ENCODE data around the gene ANK3.
"Not testable (repeated sequence)": the region's sequence is repeated elsewhere in the genome, so short reads cannot be mapped to it uniquely, and the experiment has no call there.

Gene ANK3

GRCh38 chr10:60299961-60300883 lies 89.5 kb downstream of the ANK3 start:
- Histone ChIP-seq H3K27ac (ENCODE audit: low read depth, low read length) (no peak overlapping the region), H3K4me1 (ENCODE audit: control insufficient read depth in 5 of 5, insufficient read depth in 5 of 5, low read length in 5 of 5) (peaks cover 0 to 7% (median 0%) of the 10 kb centered on the region in 5 donors), H3K4me3 (ENCODE audit: low read depth in 1 of 5, low read length in 5 of 5) (no peak overlapping the region), H3K36me3 (ENCODE audit: control insufficient read depth in 5 of 5, insufficient read depth in 5 of 5, low read length in 5 of 5) (no peaks in the 10 kb centered on the region), H3K9me3 (ENCODE audit: control insufficient read depth in 5 of 5, low read length in 5 of 5) (no peaks in the 10 kb centered on the region), H3K9ac (ENCODE audit: low read length in 5 of 5) (no peak overlapping the region), H3K27me3 (ENCODE audit: control insufficient read depth in 5 of 5, insufficient read depth in 4 of 5, low read length in 5 of 5) (no peaks in the 10 kb centered on the region)

GRCh38 chr10:60299390-60299778 lies 90.3 kb downstream of the ANK3 start:
- Histone ChIP-seq H3K9me3 (ENCODE audit: control insufficient read depth in 5 of 5, low read length in 5 of 5) (no peaks in the 10 kb centered on the region), H3K4me1 (ENCODE audit: control insufficient read depth in 5 of 5, insufficient read depth in 5 of 5, low read length in 5 of 5) (peaks cover 0 to 7% (median 0%) of the 10 kb centered on the region in 5 donors), H3K9ac (ENCODE audit: low read length in 5 of 5) (no peak overlapping the region), H3K27me3 (ENCODE audit: control insufficient read depth in 5 of 5, insufficient read depth in 4 of 5, low read length in 5 of 5) (no peaks in the 10 kb centered on the region), H3K36me3 (ENCODE audit: control insufficient read depth in 5 of 5, insufficient read depth in 5 of 5, low read length in 5 of 5) (no peaks in the 10 kb centered on the region), H3K4me3 (ENCODE audit: low read depth in 1 of 5, low read length in 5 of 5) (no peak overlapping the region), H3K27ac (ENCODE audit: low read depth, low read length) (no peak overlapping the region)

GRCh38 chr10:60298408-60299389 lies 91.0 kb downstream of the ANK3 start:
- Histone ChIP-seq H3K4me3 (ENCODE audit: low read depth in 1 of 5, low read length in 5 of 5) (no peak overlapping the region), H3K9ac (ENCODE audit: low read length in 5 of 5) (no peak overlapping the region), H3K36me3 (ENCODE audit: control insufficient read depth in 5 of 5, insufficient read depth in 5 of 5, low read length in 5 of 5) (no peaks in the 10 kb centered on the region), H3K9me3 (ENCODE audit: control insufficient read depth in 5 of 5, low read length in 5 of 5) (no peaks in the 10 kb centered on the region), H3K4me1 (ENCODE audit: control insufficient read depth in 5 of 5, insufficient read depth in 5 of 5, low read length in 5 of 5) (peaks cover 0 to 7% (median 0%) of the 10 kb centered on the region in 5 donors), H3K27ac (ENCODE audit: low read depth, low read length) (no peak overlapping the region), H3K27me3 (ENCODE audit: control insufficient read depth in 5 of 5, insufficient read depth in 4 of 5, low read length in 5 of 5) (no peaks in the 10 kb centered on the region)

- Histone ChIP-seq H3K9ac (ENCODE audit: low read length in 5 of 5) (no peak overlapping the region), H3K27ac (ENCODE audit: low read depth, low read length) (no peak overlapping the region), H3K9me3 (ENCODE audit: control insufficient read depth in 5 of 5, low read length in 5 of 5) (no peaks in the 10 kb centered on the region), H3K36me3 (ENCODE audit: control insufficient read depth in 5 of 5, insufficient read depth in 5 of 5, low read length in 5 of 5) (no peaks in the 10 kb centered on the region), H3K4me1 (ENCODE audit: control insufficient read depth in 5 of 5, insufficient read depth in 5 of 5, low read length in 5 of 5) (peaks cover 0 to 7% (median 0%) of the 10 kb centered on the region in 5 donors), H3K27me3 (ENCODE audit: control insufficient read depth in 5 of 5, insufficient read depth in 4 of 5, low read length in 5 of 5) (no peaks in the 10 kb centered on the region), H3K4me3 (ENCODE audit: low read depth in 1 of 5, low read length in 5 of 5) (no peak overlapping the region)
These were observed 93.6 kb downstream of the ANK3 start for GRCh38 chr10:60296073-60296472.

- peaks cover 0 to 5% (median 0%) of the 10 kb centered on the region in 5 donors for H3K4me1 ChIP-seq (ENCODE audit: control insufficient read depth in 5 of 5, insufficient read depth in 5 of 5, low read length in 5 of 5)
- H3K9me3 ChIP-seq (ENCODE audit: control insufficient read depth in 5 of 5, low read length in 5 of 5), result no peaks in the 10 kb centered on the region
- no peak overlapping the region for H3K27ac ChIP-seq (ENCODE audit: low read depth, low read length)
- H3K4me3 ChIP-seq (ENCODE audit: low read depth in 1 of 5, low read length in 5 of 5), result no peak overlapping the region
- no peaks in the 10 kb centered on the region for H3K36me3 ChIP-seq (ENCODE audit: control insufficient read depth in 5 of 5, insufficient read depth in 5 of 5, low read length in 5 of 5)
- H3K9ac ChIP-seq (ENCODE audit: low read length in 5 of 5), result no peak overlapping the region
- H3K27me3 ChIP-seq (ENCODE audit: control insufficient read depth in 5 of 5, insufficient read depth in 4 of 5, low read length in 5 of 5), result no peaks in the 10 kb centered on the region
These were observed 94.4 kb downstream of the ANK3 start for GRCh38 chr10:60295028-60295937.

GRCh38 chr10:60293581-60294175 lies 96.0 kb downstream of the ANK3 start:
- no peak overlapping the region for H3K27ac ChIP-seq (ENCODE audit: low read depth, low read length)
- no peak overlapping the region for H3K9ac ChIP-seq (ENCODE audit: low read length in 5 of 5)
- no peak overlapping the region for H3K4me3 ChIP-seq (ENCODE audit: low read depth in 1 of 5, low read length in 5 of 5)
- H3K27me3 ChIP-seq (ENCODE audit: control insufficient read depth in 5 of 5, insufficient read depth in 4 of 5, low read length in 5 of 5), result no peaks in the 10 kb centered on the region
- H3K36me3 ChIP-seq (ENCODE audit: control insufficient read depth in 5 of 5, insufficient read depth in 5 of 5, low read length in 5 of 5), result no peaks in the 10 kb centered on the region
- H3K9me3 ChIP-seq (ENCODE audit: control insufficient read depth in 5 of 5, low read length in 5 of 5), result no peaks in the 10 kb centered on the region
- H3K4me1 ChIP-seq (ENCODE audit: control insufficient read depth in 5 of 5, insufficient read depth in 5 of 5, low read length in 5 of 5), result no peaks in the 10 kb centered on the region

GRCh38 chr10:60292998-60293397 lies 96.7 kb downstream of the ANK3 start:
- no peak overlapping the region for H3K4me3 ChIP-seq (ENCODE audit: low read depth in 1 of 5, low read length in 5 of 5)
- H3K36me3 ChIP-seq (ENCODE audit: control insufficient read depth in 5 of 5, insufficient read depth in 5 of 5, low read length in 5 of 5), result no peaks in the 10 kb centered on the region
- no peaks in the 10 kb centered on the region for H3K4me1 ChIP-seq (ENCODE audit: control insufficient read depth in 5 of 5, insufficient read depth in 5 of 5, low read length in 5 of 5)
- no peak overlapping the region for H3K27ac ChIP-seq (ENCODE audit: low read depth, low read length)
- no peaks in the 10 kb centered on the region for H3K27me3 ChIP-seq (ENCODE audit: control insufficient read depth in 5 of 5, insufficient read depth in 4 of 5, low read length in 5 of 5)
- H3K9me3 ChIP-seq (ENCODE audit: control insufficient read depth in 5 of 5, low read length in 5 of 5), result no peaks in the 10 kb centered on the region
- no peak overlapping the region for H3K9ac ChIP-seq (ENCODE audit: low read length in 5 of 5)

- H3K27me3 ChIP-seq (ENCODE audit: control insufficient read depth in 5 of 5, insufficient read depth in 4 of 5, low read length in 5 of 5); H3K4me1 ChIP-seq (ENCODE audit: control insufficient read depth in 5 of 5, insufficient read depth in 5 of 5, low read length in 5 of 5); H3K4me3 ChIP-seq (ENCODE audit: low read depth in 1 of 5, low read length in 5 of 5); H3K9ac ChIP-seq (ENCODE audit: low read length in 5 of 5); H3K9me3 ChIP-seq (ENCODE audit: control insufficient read depth in 5 of 5, low read length in 5 of 5); H3K27ac ChIP-seq (ENCODE audit: low read depth, low read length); H3K36me3 ChIP-seq (ENCODE audit: control insufficient read depth in 5 of 5, insufficient read depth in 5 of 5, low read length in 5 of 5): not testable (repeated sequence)
These were observed 97.1 kb downstream of the ANK3 start for GRCh38 chr10:60292536-60292935.

GRCh38 chr10:60291344-60291930 lies 98.2 kb downstream of the ANK3 start:
- H3K36me3 ChIP-seq (ENCODE audit: control insufficient read depth in 5 of 5, insufficient read depth in 5 of 5, low read length in 5 of 5), result no peaks in the 10 kb centered on the region
- no peaks in the 10 kb centered on the region for H3K9me3 ChIP-seq (ENCODE audit: control insufficient read depth in 5 of 5, low read length in 5 of 5)
- H3K4me1 ChIP-seq (ENCODE audit: control insufficient read depth in 5 of 5, insufficient read depth in 5 of 5, low read length in 5 of 5), result no peaks in the 10 kb centered on the region
- no peak overlapping the region for H3K27ac ChIP-seq (ENCODE audit: low read depth, low read length)
- no peak overlapping the region for H3K4me3 ChIP-seq (ENCODE audit: low read depth in 1 of 5, low read length in 5 of 5)
- H3K27me3 ChIP-seq (ENCODE audit: control insufficient read depth in 5 of 5, insufficient read depth in 4 of 5, low read length in 5 of 5), result no peaks in the 10 kb centered on the region
- no peak overlapping the region for H3K9ac ChIP-seq (ENCODE audit: low read length in 5 of 5)
